Smooth muscle cell (in vitro differentiated cells): ENCODE measurements around the gene TEX2. TPM values are rescaled to one million over a fixed set of nuclear protein-coding genes. Genes with fewer than 3 reads are reported as not detected.

Experiments used
- DNase-seq: peaks from one replicate; lab custom pipeline; 2025; ENCODE audit not compliant: unreplicated experiment; lab: John Stamatoyannopoulos, UW
- H2AFZ ChIP-seq: fragments of 200-600 bp; sonication (generic); 2 replicates; pipeline ENCODE4 v1.6.0; 2016; ENCODE audit warnings: antibody characterized with exemption, low read depth, mild to moderate bottlenecking
- H3F3A ChIP-seq: fragments of 200-600 bp; sonication (generic); 2 replicates; pipeline ENCODE4 v1.6.0; 2017; ENCODE audit warnings: antibody characterized with exemption, low read depth
- H3K27ac ChIP-seq: fragments of 200-600 bp; sonication (generic); 2 replicates; pipeline ENCODE4 v1.5.1; 2016; ENCODE audit warnings: low read depth, mild to moderate bottlenecking
- H3K27me3 ChIP-seq: fragments of 200-600 bp; sonication (generic); 2 replicates; pipeline ENCODE4 v1.6.1; 2016; ENCODE audit warnings: low read depth, mild to moderate bottlenecking
- H3K36me3 ChIP-seq: fragments of 200-600 bp; sonication (generic); 2 replicates; pipeline ENCODE4 v1.5.1; 2016; ENCODE audit warnings: low read depth
- H3K4me1 ChIP-seq: fragments of 200-600 bp; sonication (generic); 2 replicates; pipeline ENCODE4 v1.5.1; 2016; ENCODE audit warnings: low read depth
- H3K4me2 ChIP-seq: fragments of 200-600 bp; sonication (generic); 2 replicates; pipeline ENCODE4 v1.6.0; 2016; ENCODE audit warnings: mild to moderate bottlenecking
- H3K4me3 ChIP-seq: fragments of 200-600 bp; sonication (generic); 2 replicates; pipeline ENCODE4 v1.5.1; 2016; ENCODE audit warnings: mild to moderate bottlenecking
- H3K79me2 ChIP-seq: fragments of 200-600 bp; sonication (generic); 2 replicates; pipeline ENCODE4 v1.6.0; 2016; ENCODE audit warnings: low read depth, mild to moderate bottlenecking
- H3K9ac ChIP-seq: fragments of 200-600 bp; sonication (generic); 2 replicates; pipeline ENCODE4 v1.6.0; 2016; ENCODE audit warnings: low read depth
- H3K9me3 ChIP-seq: fragments of 200-600 bp; sonication (generic); replicated peaks from 2 replicates; pipeline ENCODE4 v1.5.1; 2016; ENCODE audit warnings: low read depth
- H4K20me1 ChIP-seq: fragments of 200-600 bp; sonication (generic); 2 replicates; pipeline ENCODE4 v1.6.0; 2016; ENCODE audit warnings: low read depth
- CTCF ChIP-seq: fragments of 200-600 bp; sonication (generic); IDR thresholded peaks from 2 replicates; pipeline ENCODE4 v1.5.1; 2017; ENCODE audit warnings: borderline replicate concordance, mild to moderate bottlenecking, antibody characterized with exemption; ENCODE audit not compliant: insufficient read depth, poor library complexity, severe bottlenecking
- WGBS: methylation state at CpG from one replicate; pipeline ENCODE4 v1.1.7; 2016; ENCODE audit warnings: low lambda C conversion rate; 5-methylcytosine and 5-hydroxymethylcytosine counted together
- polyA plus RNA-seq: library from polyadenylated mRNA; unstranded; fragments of >200 nt; fragmentation: Nextera tagmentation; extraction: Ambion mirVana; gene quantifications from 2 replicates; pipeline ENCODE4 v1.2.1, GENCODE V29; 2016
- total RNA-seq: library from RNA; depleted of rRNA; stranded (reverse); fragments of >200 nt; gene quantifications from 2 replicates; pipeline ENCODE4 v1.2.3, GENCODE V29; 2014

The TEX2 gene
- total and polyA plus RNA-seq, 2 experiments from 2014 or later: 8.6 to 26.2 TPM

GRCh38 chr17:64154313-64154695 is 108.8 kb downstream of the TEX2 start:
- no peak overlapping the region for H2AFZ ChIP-seq
- peaks cover 4% of the 10 kb centered on the region for H3K36me3 ChIP-seq
- no peak overlapping the region for H3K4me3 ChIP-seq
- no peak overlapping the region for H3K9ac ChIP-seq
- H3F3A ChIP-seq: peaks cover 4% of the 10 kb centered on the region
- no peaks in the 10 kb centered on the region for H3K27me3 ChIP-seq
- no peaks in the 10 kb centered on the region for H3K79me2 ChIP-seq
- peaks cover 5% of the 10 kb centered on the region for H4K20me1 ChIP-seq
- WGBS: 68% methylated on average over 4 of the region's 4 CpGs
- H3K4me2 ChIP-seq: no peak overlapping the region
- H3K4me1 ChIP-seq: peaks cover 17% of the 10 kb centered on the region
- no peaks in the 10 kb centered on the region for H3K9me3 ChIP-seq
- TF ChIP-seq CTCF: no peak
- no peak for DNase-seq
- no peak overlapping the region for H3K27ac ChIP-seq

- H3K4me2 ChIP-seq: no peak overlapping the region
- no peak overlapping the region for H3K4me3 ChIP-seq
- peaks cover 5% of the 10 kb centered on the region for H4K20me1 ChIP-seq
- H3K9me3 ChIP-seq: no peaks in the 10 kb centered on the region
- no peak overlapping the region for H3K27ac ChIP-seq
- H2AFZ ChIP-seq: no peak overlapping the region
- no peaks in the 10 kb centered on the region for H3F3A ChIP-seq
- 93% methylated on average over 3 of the region's 3 CpGs for WGBS
- TF ChIP-seq CTCF: no peak
- no peaks in the 10 kb centered on the region for H3K27me3 ChIP-seq
- H3K9ac ChIP-seq: no peak overlapping the region
- peaks cover 4% of the 10 kb centered on the region for H3K36me3 ChIP-seq
- no peak for DNase-seq
- no peaks in the 10 kb centered on the region for H3K79me2 ChIP-seq
- H3K4me1 ChIP-seq: peaks cover 17% of the 10 kb centered on the region
These were observed 109.3 kb downstream of the TEX2 start for GRCh38 chr17:64153565-64154312.

- 94% methylated on average over 7 of the region's 7 CpGs for WGBS
- peaks cover 11% of the 10 kb centered on the region for H3K4me1 ChIP-seq
These were observed 110.5 kb downstream of the TEX2 start for GRCh38 chr17:64152428-64153125.

More at GRCh38 chr17:64152428-64153125, 110.5 kb downstream of the TEX2 start:
- Histone ChIP-seq H3K4me3 (no peak overlapping the region), H3K36me3 (peaks cover 4% of the 10 kb centered on the region), H3K9ac (no peak overlapping the region), H3K4me2 (no peak overlapping the region), H3F3A (peaks cover 11% of the 10 kb centered on the region), H3K9me3 (no peaks in the 10 kb centered on the region), H2AFZ (no peak overlapping the region), H4K20me1 (peaks cover 5% of the 10 kb centered on the region), H3K27me3 (no peaks in the 10 kb centered on the region), H3K79me2 (no peaks in the 10 kb centered on the region), H3K27ac (no peak overlapping the region)
- TF ChIP-seq CTCF: no peak
- no peak for DNase-seq
